Adrenal gland (tissue), 12 donors: ENCODE results near the gene PACSIN2. TPM values are rescaled to one million over a fixed set of nuclear protein-coding genes. Genes with fewer than 3 reads are reported as not detected.
"Not testable (repeated sequence)": the region's sequence is repeated elsewhere in the genome, so short reads cannot be mapped to it uniquely, and the experiment has no call there.

Experiments
- DNase-seq, 7 donors: peaks; one replicate each; pipeline ENCODE4 v3.0.0-alpha.2; 2019 to 2020
- H3K27ac ChIP-seq, 5 donors: fragments of 200-600 bp; sonication (generic) in 4 of 5; 1 replicate in 3 of 5; 2 replicates in 2 of 5; pipeline versions ENCODE4 v1.5.1 to v1.8.0; 2016 to 2020; ENCODE audit warnings: mild to moderate bottlenecking in 1 of 5
- H3K27me3 ChIP-seq: fragments of 200-600 bp; 2 replicates; pipeline ENCODE4 v1.8.0; 2021
- H3K36me3 ChIP-seq, 2 donors: fragments of 200-600 bp; replicated peaks in 1 of 2; 1 replicate in 1 of 2; 2 replicates in 1 of 2; pipeline versions ENCODE4 v1.5.1 to v1.8.0; 2018 to 2022
- H3K4me1 ChIP-seq, 2 donors: fragments of 200-600 bp; replicated peaks in 1 of 2; 1 replicate in 1 of 2; 2 replicates in 1 of 2; pipeline versions ENCODE4 v1.5.1 to v1.8.0; 2018 to 2021
- H3K4me3 ChIP-seq, 4 donors: fragments of 200-600 bp; sonication (generic) in 3 of 4; one replicate each; pipeline ENCODE4 v1.5.1; 2016 to 2018
- H3K9me3 ChIP-seq, 3 donors: fragments of 200-600 bp; sonication (generic) in 1 of 3; replicated peaks in 1 of 3; 1 replicate in 2 of 3; 2 replicates in 1 of 3; pipeline versions ENCODE4 v1.5.1 to v1.8.0; 2016 to 2021
- POLR2A ChIP-seq, 2 donors: fragments of 450-650 bp; IDR thresholded peaks; one replicate each; pipeline ENCODE4 v1.6.1; 2017; ENCODE audit warnings: antibody characterized with exemption in 2 of 2, mild to moderate bottlenecking in 2 of 2, moderate library complexity in 1 of 2
- WGBS, 4 donors: extraction: QIAGEN DNeasy Blood & Tissue Kit in 2 of 4; methylation state at CpG; one replicate each; pipeline versions ENCODE4 v1.1.5 to v1.1.7; 2013 to 2017; 5-methylcytosine and 5-hydroxymethylcytosine counted together
- intact Hi-C, 2 donors: fragments of 100-400 bp; cut with DNase I; formaldehyde crosslinking; loops; one replicate each; pipeline versions ENCODE4 v1.14.1 to v1.15.0; 2022 to 2023
- polyA plus RNA-seq, 3 donors: library from polyadenylated mRNA; stranded (reverse); fragments of 200-250 nt in 2 of 3; fragments of 350-450 nt in 1 of 3; fragmentation: Illumina TruSeq in 1 of 3; extraction: RNeasy Lipid Tissue Mini Kit (QIAGEN cat#74804) in 1 of 3; gene quantifications; one replicate each; pipeline ENCODE4 v1.2.3, GENCODE V29; 2013 to 2014
- total RNA-seq, 9 donors: library from RNA; depleted of rRNA in 4 of 9; stranded (reverse); fragments of >200 nt in 4 of 9; fragments of 120-200 nt in 1 of 9; fragmentation: NEBNext Ultra II Directional in 1 of 9; extraction: Animal tissue kit (Norgen Biotek cat#: 25700) in 1 of 9; gene quantifications; one replicate each; pipeline versions ENCODE4 v1.1.0 to v1.2.4, GENCODE V29; 2013 to 2023
- TF ChIP-seq, protein P1 (sequence below), 6 experiments: fragments of 450-650 bp in 4 of 6; fragments of 200-600 bp in 2 of 6; sonication (generic) in 1 of 6; IDR thresholded peaks; 1 replicate in 5 of 6; 2 replicates in 1 of 6; pipeline versions ENCODE4 v1.5.1 to v1.8.0; 2016 to 2021; ENCODE audit warnings: antibody characterized with exemption in 6 of 6, mild to moderate bottlenecking in 2 of 6, moderate library complexity in 1 of 6
- donor health status: healthy with polysubstance abuse.
- donor health status: Bipolar disorder and iron deficiency.
- donor health status: DM: yes; HTN: yes; CAD: no.
- donor health status: DM: no; HTN: no; CAD: no.
- donor health status: DM: no; HTN: no; CAD: no.
- donor health status: DM: yes; HTN: yes; CAD: no.

The PACSIN2 gene
- total and polyA plus RNA-seq, 12 donors: 29.8 to 186 (median 115) TPM

- WGBS, 4 donors: 49 to 53% (median 51%) methylated on average over 6 of the region's 6 CpGs
- peak in 2 of 7 donors; percentile 9 to 15 for DNase-seq
- Histone ChIP-seq H3K9me3 (no peaks in the 10 kb centered on the region), H3K4me1 (peaks cover 88 to 93% of the 10 kb centered on the region in 2 donors), H3K4me3 (no peak overlapping the region), H3K36me3 (no peaks in the 10 kb centered on the region), H3K27ac (peak overlapping the region in 3 of 5 donors; percentile 56 to 87 (median 82)), H3K27me3 (no peaks in the 10 kb centered on the region)
- TF ChIP-seq, protein P1, sequence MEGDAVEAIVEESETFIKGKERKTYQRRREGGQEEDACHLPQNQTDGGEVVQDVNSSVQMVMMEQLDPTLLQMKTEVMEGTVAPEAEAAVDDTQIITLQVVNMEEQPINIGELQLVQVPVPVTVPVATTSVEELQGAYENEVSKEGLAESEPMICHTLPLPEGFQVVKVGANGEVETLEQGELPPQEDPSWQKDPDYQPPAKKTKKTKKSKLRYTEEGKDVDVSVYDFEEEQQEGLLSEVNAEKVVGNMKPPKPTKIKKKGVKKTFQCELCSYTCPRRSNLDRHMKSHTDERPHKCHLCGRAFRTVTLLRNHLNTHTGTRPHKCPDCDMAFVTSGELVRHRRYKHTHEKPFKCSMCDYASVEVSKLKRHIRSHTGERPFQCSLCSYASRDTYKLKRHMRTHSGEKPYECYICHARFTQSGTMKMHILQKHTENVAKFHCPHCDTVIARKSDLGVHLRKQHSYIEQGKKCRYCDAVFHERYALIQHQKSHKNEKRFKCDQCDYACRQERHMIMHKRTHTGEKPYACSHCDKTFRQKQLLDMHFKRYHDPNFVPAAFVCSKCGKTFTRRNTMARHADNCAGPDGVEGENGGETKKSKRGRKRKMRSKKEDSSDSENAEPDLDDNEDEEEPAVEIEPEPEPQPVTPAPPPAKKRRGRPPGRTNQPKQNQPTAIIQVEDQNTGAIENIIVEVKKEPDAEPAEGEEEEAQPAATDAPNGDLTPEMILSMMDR (IDR thresholded peaks at IDR 0.05): no peak
- no peak for TF ChIP-seq POLR2A (IDR thresholded peaks at IDR 0.05)
- intact Hi-C loops: no loop called here
Measured at GRCh38 chr22:42997582-42998090, 17.3 kb downstream of the PACSIN2 start.

DNA sequence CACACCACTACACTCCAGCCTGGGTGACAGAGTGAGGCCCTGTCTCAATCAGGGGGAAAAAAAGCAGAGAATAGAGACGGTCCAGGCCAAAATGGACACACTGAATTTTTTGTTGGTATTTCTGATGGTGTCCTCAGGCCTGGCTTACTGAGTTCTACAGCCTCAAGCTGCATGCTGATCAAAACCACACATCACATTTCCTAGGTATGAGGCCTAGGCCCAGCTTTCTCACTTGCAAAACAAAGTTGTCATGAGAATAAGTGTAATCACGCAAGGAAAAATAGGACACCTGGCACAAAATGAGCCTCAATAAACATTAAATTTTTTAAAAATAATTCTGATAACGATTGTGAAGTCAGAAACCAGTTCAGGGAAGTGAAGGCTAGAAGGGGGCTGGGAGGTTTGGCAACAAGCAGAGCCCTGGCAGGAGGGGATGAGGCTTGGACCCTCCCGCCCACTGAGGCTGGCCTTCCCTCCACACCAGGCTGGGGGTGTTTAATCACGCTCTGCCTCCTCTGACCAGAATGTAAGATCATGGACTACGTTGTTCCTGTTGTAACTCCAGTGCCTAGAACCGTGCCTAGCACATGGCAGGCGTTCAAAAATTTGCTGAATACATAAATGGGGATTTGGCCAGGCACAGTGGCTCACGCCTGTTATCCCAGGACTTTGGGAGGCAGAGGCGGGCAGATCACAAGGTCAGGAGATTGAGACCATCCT is 18.1 kb downstream of the PACSIN2 start:
- no peaks in the 10 kb centered on the region for H3K9me3 ChIP-seq
- peak overlapping the region; percentile 64 to 94 (median 82) for H3K27ac ChIP-seq
- no peak for TF ChIP-seq POLR2A (IDR thresholded peaks at IDR 0.05)
- TF ChIP-seq, protein P1 (IDR thresholded peaks at IDR 0.05): no peak
- no peak overlapping the region for H3K4me3 ChIP-seq
- intact Hi-C loops: no loop called here
- H3K4me1 ChIP-seq: peaks cover 85 to 90% of the 10 kb centered on the region in 2 donors
- no peaks in the 10 kb centered on the region for H3K27me3 ChIP-seq
- WGBS, 4 donors: 32 to 57% (median 38%) methylated on average over 8 to 10 of the region's 10 CpGs
- DNase-seq: peak in 4 of 7 donors; percentile 55 to 72 (median 58)
- H3K36me3 ChIP-seq: no peaks in the 10 kb centered on the region

- peak in 2 of 7 donors; percentile 3 to 9 for DNase-seq
- intact Hi-C loops, H3K9me3 ChIP-seq, H3K27me3 ChIP-seq, H3K36me3 ChIP-seq, H3K4me3 ChIP-seq: not testable (repeated sequence)
- H3K4me1 ChIP-seq: peaks cover 81 to 88% of the 10 kb centered on the region in 2 donors
- WGBS, 4 donors: 59 to 83% (median 71%) methylated on average over 7 of the region's 7 CpGs
- peak overlapping the region; percentile 64 to 94 (median 82) for H3K27ac ChIP-seq
Measured at GRCh38 chr22:42995654-42996053, 19.3 kb downstream of the PACSIN2 start.

DNA sequence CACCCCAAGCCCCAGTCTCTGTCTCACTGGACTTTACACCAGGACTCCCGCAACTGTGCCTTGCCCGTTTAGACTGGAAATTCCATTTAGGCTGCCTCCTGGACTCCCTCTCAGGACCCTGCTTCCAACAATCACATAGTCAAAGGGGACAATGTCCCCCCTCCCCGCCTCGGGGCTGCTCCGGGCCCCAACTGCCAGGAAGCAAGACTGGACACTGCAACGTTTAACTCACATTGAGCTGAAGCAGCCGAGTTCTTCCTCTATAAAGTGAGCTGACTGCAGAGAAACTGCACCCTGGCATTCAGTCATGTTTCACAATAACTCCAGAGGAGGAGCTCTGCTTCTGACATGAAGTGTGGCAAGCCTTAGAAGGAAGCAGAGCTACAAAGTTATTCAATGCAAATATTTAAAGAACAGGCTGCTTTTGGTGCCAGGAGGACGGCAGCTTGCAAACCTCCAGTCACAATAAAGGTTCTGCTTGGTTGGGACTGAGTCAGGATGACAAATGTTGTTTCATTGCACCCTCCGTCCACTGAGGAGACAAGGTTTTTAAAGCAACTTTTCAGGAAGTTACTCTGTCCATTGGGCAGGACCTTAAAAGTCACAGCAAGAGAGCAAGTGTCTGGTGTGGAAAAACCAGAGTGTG is 19.9 kb downstream of the PACSIN2 start:
- peaks cover 81 to 88% of the 10 kb centered on the region in 2 donors for H3K4me1 ChIP-seq
- intact Hi-C loops: no loop called here
- no peaks in the 10 kb centered on the region for H3K27me3 ChIP-seq
- no peaks in the 10 kb centered on the region for H3K9me3 ChIP-seq
- H3K36me3 ChIP-seq: no peaks in the 10 kb centered on the region
- WGBS, 4 donors: 6 to 13% (median 10%) methylated on average over 6 to 9 of the region's 9 CpGs
- DNase-seq: peak in 6 of 7 donors; percentile 66 to 82 (median 74)
- TF ChIP-seq POLR2A (IDR thresholded peaks at IDR 0.05): peak; percentile 32 to 77
- TF ChIP-seq, protein P1 (IDR thresholded peaks at IDR 0.05): no peak
- H3K4me3 ChIP-seq: peak overlapping the region in 1 of 4 donors; percentile 37
- H3K27ac ChIP-seq: peak overlapping the region; percentile 64 to 94 (median 82)
